ENCODE results near the gene CFAP46. TPM values are rescaled to one million over a fixed set of nuclear protein-coding genes. Genes with fewer than 3 reads are reported as not detected.

CFAP46 gene
- total and polyA plus RNA-seq, 2 of the 4 experiments (the other 2 are of a cell fraction): 1.3 to 1.8 TPM

DNA sequence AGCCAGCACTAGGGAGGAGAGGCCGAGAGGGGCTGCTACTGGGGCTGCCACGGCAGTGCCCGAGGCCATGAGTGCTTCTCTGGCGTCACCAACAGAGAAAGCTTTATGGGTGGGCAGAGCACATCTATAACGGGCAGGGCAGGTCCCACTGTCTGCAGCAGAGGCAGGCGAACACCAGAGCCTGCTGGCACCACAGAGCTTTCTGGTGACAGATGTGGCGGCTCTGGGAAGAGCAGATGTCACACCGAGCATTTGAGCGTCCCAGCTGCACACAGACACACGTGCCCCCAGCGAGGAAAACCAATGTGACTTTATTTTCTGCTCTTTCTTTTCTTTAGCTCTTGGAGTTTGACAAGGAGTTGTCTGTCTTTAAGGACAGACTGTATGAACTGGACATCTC is 176.9 kb downstream of the CFAP46 start:
- no peak overlapping the region for H4K5ac ChIP-seq (ENCODE audit: low read depth, low read length)
- no peak overlapping the region for H2AK9ac ChIP-seq (replicated peaks; ENCODE audit: low read depth, low read length, poor library complexity)
- H2AFZ ChIP-seq (replicated peaks; ENCODE audit: low read length, poor library complexity): no peak overlapping the region
- no peak overlapping the region for H3K18ac ChIP-seq (ENCODE audit: low read depth, low read length)
- WGBS, 2 experiments (ENCODE audit: extremely low coverage in 2 of 2, insufficient read length in 1 of 2): 90% methylated on average over 6 of the region's 11 CpGs; no CpG with 5 or more reads in 1 of the 2 experiments
- no peak overlapping the region for H2BK20ac ChIP-seq (ENCODE audit: low read depth, low read length)
- no peak overlapping the region for H4K8ac ChIP-seq (ENCODE audit: low read depth in 2 of 2, low read length in 2 of 2)
- H2BK120ac ChIP-seq (ENCODE audit: low read depth, low read length): no peak overlapping the region
- H4K91ac ChIP-seq (ENCODE audit: insufficient read depth, low read depth, low read length): no peak overlapping the region
- H3K4me3 ChIP-seq (ENCODE audit: insufficient read depth, low read depth, low read length): no peak overlapping the region
- H3K9me1 ChIP-seq (ENCODE audit: insufficient read depth, low read length): peaks cover 6% of the 10 kb centered on the region
- H3K23ac ChIP-seq (ENCODE audit: low read depth, low read length): no peak overlapping the region
- H3K79me1 ChIP-seq (ENCODE audit: low read depth in 1 of 2, low read length in 2 of 2): no peaks in the 10 kb centered on the region
- H3K4ac ChIP-seq (ENCODE audit: low read depth, low read length): no peak overlapping the region
- no peak overlapping the region for H3K4me2 ChIP-seq (ENCODE audit: low read depth, low read length)
- no peaks in the 10 kb centered on the region for H4K20me1 ChIP-seq (ENCODE audit: insufficient read depth, low read length)
- POLR2A ChIA-PET (ENCODE audit: unreplicated experiment): no interaction called here
- TF ChIP-seq ELK1 (IDR thresholded peaks at IDR 0.05; ENCODE audit: borderline replicate concordance, low read depth, low read length): no peak
- no peak for TF ChIP-seq SMC3 (IDR thresholded peaks at IDR 0.05; ENCODE audit: low read depth, low read length)
- TF ChIP-seq CHD1 (IDR thresholded peaks at IDR 0.05; ENCODE audit: low read depth, low read length): no peak
- TF ChIP-seq POLR2A (IDR thresholded peaks at IDR 0.05; ENCODE audit: low read depth, low read length): no peak
- no peak for TF ChIP-seq NFE2L2 (IDR thresholded peaks at IDR 0.05; ENCODE audit: low read depth, low read length)
- TF ChIP-seq MAZ (IDR thresholded peaks at IDR 0.05; ENCODE audit: borderline replicate concordance, low read depth, low read length): no peak
- TF ChIP-seq MXI1 (IDR thresholded peaks at IDR 0.05; ENCODE audit: borderline replicate concordance, low read depth, low read length): no peak
- TF ChIP-seq RAD21 (IDR thresholded peaks at IDR 0.05; ENCODE audit: low read length): no peak
- no peak for TF ChIP-seq BHLHE40 (IDR thresholded peaks at IDR 0.05; ENCODE audit: low read depth, low read length)
- no peak for TF ChIP-seq MAFK (IDR thresholded peaks at IDR 0.05; ENCODE audit: low read depth, low read length)
- TF ChIP-seq RCOR1 (IDR thresholded peaks at IDR 0.05; ENCODE audit: insufficient replicate concordance, low read length): no peak
- TF ChIP-seq FOS (IDR thresholded peaks at IDR 0.05; ENCODE audit: low read depth, low read length): no peak
- no peak for TF ChIP-seq USF2 (IDR thresholded peaks at IDR 0.05; ENCODE audit: low read depth, low read length)
- no peak for TF ChIP-seq CEBPB (IDR thresholded peaks at IDR 0.05; ENCODE audit: low read depth, low read length)
- H2AK5ac ChIP-seq (ENCODE audit: low read depth, low read length): no peak overlapping the region
- H3K4me1 ChIP-seq (ENCODE audit: control insufficient read depth, insufficient read depth, low read length): no peaks in the 10 kb centered on the region
- H3K36me3 ChIP-seq (ENCODE audit: control insufficient read depth, insufficient read depth, low read length): peaks cover 7% of the 10 kb centered on the region
- CTCF ChIA-PET: no interaction called here
- no peaks in the 10 kb centered on the region for H3K9me3 ChIP-seq (ENCODE audit: control insufficient read depth, insufficient read depth, low read length)
- in situ Hi-C loops (cut with MboI; ENCODE audit: low sequenced_read_pairs) (no loop called here), dilution Hi-C loops (cut with HindIII; ENCODE audit: low sequenced_read_pairs, unreplicated experiment) (no loop called here), intact Hi-C loops (cut with micrococcal nuclease) (no loop called here)
- DNase-seq (no peak), ATAC-seq (ENCODE audit: low read depth) (no peak)
- H3K27ac ChIP-seq (ENCODE audit: insufficient read depth, low read length): no peak overlapping the region
- H3K9ac ChIP-seq (ENCODE audit: low read depth, low read length): no peak overlapping the region
- no peak overlapping the region for H2BK5ac ChIP-seq (ENCODE audit: low read depth, low read length, poor library complexity, severe bottlenecking)
- no peak overlapping the region for H2BK15ac ChIP-seq (ENCODE audit: low read depth, low read length)
- BruUV-seq (replicated peaks): no TSS peak
- no peaks in the 10 kb centered on the region for H3K27me3 ChIP-seq (ENCODE audit: control insufficient read depth, insufficient read depth, low read length)
- no peak overlapping the region for H3K14ac ChIP-seq (replicated peaks; ENCODE audit: low read depth, low read length)
- H3K56ac ChIP-seq (ENCODE audit: extremely low read depth, insufficient read depth, low read length): no peak overlapping the region
